GM21786 (cell line): Measurements from ENCODE around the gene MNX1.

Experiments used
- ATAC-seq: cut with Tn5 transposase; IDR thresholded peaks from one replicate; pipeline ENCODE4 v1.9.1; 2021; ENCODE audit not compliant: unreplicated experiment

The MNX1 gene

DNA sequence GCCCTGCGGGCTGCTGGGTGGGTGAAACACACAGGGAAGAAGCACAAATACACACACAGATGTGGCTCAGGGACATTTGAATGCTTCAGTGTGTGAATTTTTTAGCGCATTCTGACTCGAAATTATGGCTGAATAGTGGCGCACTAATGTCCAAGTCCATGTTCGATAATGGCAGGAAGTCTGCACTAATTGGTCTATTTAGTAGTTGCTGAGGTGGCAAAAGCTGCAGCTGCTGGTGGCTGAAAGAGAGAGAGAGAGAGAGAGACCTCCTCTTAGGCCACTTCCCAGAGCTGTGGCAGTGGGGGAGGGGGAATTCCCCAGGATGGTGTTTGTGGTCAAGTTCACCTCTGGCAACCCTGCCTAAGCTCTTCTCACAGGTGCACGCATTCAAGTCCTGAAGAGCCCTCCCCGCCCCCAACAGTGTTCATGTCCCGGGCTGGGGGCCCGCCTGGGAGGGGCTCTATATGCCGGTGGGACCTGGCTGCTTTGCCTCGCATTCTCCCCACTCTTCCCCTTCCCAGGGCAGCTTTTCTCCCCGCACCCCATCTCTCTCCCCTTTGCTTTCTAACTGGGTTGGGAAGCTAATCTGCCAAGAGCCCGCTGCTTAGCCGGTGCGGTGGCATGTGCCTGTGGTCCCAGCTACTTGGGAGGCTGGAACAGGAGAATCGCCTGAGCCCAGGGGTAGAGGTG, 6.0 kb upstream of the MNX1 start:
- peak; percentile 73 for ATAC-seq

DNA sequence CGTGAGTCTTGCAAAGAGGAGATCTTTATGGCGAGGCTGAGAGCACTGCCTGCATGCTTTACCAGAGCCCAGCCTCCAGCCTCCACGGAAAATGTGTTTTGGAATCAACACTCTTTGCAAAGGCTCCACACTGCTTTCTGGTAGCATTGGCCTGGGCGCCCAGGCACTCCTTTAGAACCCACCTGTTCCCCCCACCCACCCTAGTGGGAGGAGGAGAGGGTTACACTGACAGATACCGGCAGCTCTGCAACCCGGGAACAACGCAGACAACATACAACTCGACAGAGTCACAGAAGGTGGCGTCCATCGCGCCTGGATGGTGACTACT, 5.5 kb upstream of the MNX1 start:
- peak; percentile 1 for ATAC-seq

DNA sequence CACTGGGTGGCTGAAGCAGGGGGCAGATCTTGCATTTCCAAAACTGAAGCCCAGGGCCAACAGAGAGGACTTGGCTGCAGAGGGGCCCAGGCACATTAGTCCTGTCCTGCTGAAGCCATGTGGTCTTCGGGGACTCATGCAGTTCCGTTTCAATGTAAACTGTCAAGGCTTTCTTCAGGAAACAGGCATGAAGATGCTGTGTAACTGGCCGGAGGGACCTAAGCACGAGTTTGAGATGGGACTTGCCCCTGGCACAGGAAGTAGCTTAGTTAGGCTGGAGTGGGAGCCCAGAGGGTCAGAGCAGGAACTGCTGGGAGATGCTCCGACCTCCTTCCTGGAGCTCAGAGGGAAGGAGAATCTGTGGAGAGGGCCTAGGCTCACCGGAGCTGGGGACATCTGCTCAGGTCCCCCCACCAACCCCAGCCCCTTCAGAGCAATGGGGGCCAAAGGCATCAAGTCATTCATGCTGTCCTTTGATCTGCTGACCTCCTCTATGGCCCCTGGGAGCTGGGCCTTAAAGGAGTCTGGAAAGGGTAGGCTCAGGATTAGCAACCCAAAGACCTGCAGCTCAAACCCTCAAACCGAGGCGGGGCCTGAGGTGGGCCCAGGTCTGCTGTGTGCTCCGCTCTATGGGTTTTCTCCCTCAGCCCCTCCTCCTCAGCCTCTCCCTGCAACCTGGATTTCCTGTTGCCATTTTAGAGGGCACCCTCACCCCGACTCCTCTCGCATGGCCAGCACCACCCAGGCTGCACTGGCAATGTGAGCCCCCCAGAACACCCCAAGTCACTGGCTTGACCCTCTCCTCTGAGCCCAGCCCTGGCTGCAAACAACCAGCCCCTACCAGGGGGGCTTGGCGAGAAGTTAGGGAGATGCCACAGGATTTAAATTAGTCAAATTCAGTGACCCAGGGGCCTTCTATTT, 4.4 kb upstream of the MNX1 start:
- no peak for ATAC-seq

DNA sequence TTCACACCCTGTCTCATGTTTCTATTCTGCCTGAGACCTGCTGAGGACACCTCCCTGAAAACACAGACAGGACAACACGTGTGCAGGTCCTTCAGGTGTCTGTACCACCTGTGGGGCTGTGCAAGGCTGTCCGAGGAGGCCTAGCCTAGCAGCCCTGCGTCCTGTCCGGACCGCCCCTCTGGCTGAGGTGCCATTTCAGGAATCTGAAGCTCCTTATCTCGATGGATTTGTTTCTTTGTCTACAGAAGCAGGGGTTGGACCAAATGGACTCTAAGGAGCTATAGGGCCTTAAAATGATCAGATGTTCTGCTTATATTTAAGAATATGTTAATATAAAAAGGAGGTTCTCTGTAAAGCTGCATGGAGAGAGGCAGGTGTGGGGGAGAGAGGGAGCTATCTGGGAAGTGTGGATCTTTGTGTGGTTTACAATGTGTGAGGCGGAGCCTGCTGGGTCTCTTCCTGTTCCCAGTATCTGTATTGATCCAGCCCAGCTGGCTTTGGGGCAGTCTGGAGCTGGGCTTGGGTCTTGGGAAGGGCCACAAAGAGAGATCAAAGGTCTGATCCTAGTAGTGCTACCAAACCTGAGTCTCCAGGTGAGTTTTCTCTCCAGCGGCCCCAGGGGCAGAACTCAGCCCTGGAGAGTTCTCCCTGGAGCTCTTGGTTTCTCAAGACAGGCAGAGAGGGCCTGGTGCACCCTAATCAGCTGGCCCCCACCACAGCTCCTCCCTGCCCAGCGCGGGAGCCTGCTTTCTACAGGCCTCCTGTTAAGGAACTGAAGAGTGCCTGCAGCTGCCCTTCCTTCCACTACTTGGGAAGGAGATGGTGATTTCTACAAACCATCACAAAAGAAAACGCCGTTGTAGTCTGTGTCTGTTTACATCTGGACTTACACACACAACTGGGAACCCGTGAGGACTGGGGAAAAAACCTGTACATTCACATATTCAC, 3.4 kb upstream of the MNX1 start:
- no peak for ATAC-seq

DNA sequence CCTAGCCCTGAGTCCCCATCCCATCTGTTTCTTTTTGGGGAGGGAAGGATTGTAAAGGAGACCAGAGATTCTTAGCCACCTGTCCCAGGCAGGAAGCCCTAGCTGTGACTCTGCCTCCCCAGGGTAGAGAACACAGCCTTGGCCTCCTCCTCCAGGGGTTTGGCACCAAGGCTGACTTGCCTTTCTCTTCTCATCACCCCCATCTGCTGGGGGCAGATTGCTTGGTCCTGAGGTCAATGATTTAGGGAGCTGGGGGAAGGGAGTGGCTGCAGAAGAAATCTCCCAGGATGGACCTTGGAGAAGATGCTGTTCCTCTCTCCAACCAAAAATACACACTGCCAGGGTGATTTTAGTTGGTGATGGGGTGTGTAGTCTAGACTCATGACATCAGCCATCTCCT, 2.6 kb upstream of the MNX1 start:
- ATAC-seq: no peak

GRCh38 chr7:157012113-157012547, 1.7 kb upstream of the MNX1 start:
- no peak for ATAC-seq

GRCh38 chr7:157011333-157012112, 1.1 kb upstream of the MNX1 start:
- ATAC-seq: peak; percentile 7

- peak; percentile 11 for ATAC-seq
Observed at GRCh38 chr7:157009778-157010587, 480 bp downstream of the MNX1 start.

GRCh38 chr7:157009170-157009777, 1.2 kb downstream of the MNX1 start:
- ATAC-seq: peak; percentile 28

GRCh38 chr7:157008206-157009169, 2.0 kb downstream of the MNX1 start:
- ATAC-seq: no peak

GRCh38 chr7:157007470-157008066, 2.9 kb downstream of the MNX1 start:
- no peak for ATAC-seq

DNA sequence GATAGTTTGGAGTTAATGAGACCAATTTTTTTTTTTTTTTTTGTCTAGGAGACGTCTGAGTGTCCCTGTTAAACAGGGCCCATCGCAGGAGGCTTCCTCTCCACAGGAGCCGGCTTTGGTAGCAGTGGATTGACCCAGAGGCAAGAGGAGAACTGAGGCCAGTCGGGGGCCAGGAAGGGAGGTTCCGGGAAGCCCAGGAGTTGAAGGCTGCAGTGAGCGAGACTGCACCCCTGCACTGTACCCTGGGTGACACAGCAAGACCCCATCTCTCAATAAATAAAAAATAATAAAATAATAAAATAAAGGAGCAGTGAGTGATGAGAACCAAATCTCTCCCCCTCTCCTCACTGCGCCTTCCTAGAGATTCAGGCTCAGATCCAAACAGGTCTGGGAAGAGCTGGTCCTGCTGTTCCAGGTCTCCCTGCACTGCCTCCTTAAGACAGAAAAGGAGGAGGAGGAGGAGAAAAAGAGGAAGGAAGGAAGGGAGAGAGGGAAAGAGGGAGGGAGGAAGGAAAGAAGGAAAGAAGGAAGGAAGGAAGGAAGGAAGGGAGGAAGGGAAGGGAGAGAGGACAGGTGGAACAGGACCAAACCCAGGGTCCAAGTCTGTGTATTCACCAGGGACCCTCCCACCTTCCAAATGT, 3.5 kb downstream of the MNX1 start:
- no peak for ATAC-seq

GRCh38 chr7:157006205-157006747, 4.2 kb downstream of the MNX1 start:
- no peak for ATAC-seq

- ATAC-seq: no peak
Observed at GRCh38 chr7:157005456-157006204, 4.8 kb downstream of the MNX1 start.

DNA sequence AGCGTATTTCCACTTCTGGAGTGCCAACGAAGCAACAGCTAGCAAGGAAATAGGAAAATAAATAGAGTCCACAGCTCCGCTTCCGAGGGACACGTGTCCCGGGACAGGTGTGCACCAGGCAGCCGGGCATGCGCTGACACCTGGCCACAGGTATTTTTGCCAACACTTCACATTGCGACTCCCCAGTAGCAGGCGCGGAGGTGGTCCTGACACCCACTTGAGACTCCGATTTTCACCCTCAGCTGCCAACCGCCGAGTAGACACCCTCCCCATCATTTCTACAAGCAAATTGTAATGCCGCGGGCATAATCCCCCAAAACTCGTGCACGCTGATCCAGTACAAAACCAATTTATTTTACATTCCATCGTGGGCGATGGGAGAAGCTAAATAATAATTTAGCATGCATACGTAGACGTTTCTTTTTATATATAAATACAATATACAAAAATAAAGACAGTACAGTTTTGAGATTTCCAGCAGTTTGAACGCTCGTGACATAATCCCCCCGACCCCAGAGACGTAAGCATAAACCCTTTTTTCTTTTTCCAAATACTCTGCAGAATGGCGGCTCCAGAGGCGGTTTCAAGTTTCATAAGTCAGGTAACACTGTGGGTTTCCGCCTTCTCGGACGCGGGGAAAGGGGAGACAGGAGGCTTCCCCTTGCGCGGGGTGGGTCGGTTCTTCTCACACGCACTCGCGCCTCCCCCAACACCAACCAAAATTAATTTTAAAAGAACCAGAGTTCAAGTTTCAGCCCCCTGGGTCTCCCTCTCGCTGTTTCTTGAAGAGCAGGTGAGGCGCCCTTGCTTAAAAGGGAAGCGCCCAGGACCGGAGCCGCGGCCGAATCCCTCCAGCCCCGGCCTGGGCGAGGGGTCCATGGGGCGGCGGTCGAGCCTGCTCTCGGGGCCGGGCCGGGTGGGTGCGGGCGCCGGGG, 5.7 kb downstream of the MNX1 start:
- ATAC-seq: no peak
